ENCODE measurements around the gene DYNLT1. TPM values are rescaled to one million over a fixed set of nuclear protein-coding genes. Genes with fewer than 3 reads are reported as not detected.
"Not testable (repeated sequence)": the region's sequence is repeated elsewhere in the genome, so short reads cannot be mapped to it uniquely, and the experiment has no call there.

Gene DYNLT1
- total and polyA plus RNA-seq, 7 experiments from 2014 or later: 66.4 to 122 (median 81.6) TPM

DNA sequence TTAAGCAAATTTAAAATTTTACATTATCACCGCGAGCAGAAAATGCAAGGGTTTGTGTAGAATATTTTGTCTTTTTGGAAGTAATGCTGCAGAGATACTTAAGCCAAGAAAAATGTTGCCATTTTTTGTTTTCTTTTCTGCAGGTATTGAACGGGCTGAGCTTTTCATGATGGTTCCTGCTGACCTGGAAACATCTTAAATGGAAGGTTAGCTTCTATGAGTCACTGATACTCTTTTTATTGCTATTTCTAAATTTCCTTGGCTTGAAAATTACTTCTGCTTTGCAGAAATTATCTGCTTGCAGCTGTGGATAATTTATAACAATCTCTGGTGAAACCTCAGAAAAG is 18.0 kb upstream of the DYNLT1 start:
- peaks cover 13 to 33% (median 14%) of the 10 kb centered on the region in 3 experiments for H3K36me3 ChIP-seq (ENCODE audit: control insufficient read depth in 2 of 3, insufficient read depth in 3 of 3, low read length in 3 of 3)
- Mint-ChIP-seq H3K36me3 (peaks cover 0 to 40% (median 31%) of the 10 kb centered on the region in 5 donors), H3K9me3 (no peaks in the 10 kb centered on the region), H3K4me1 (peaks cover 5 to 72% (median 60%) of the 10 kb centered on the region in 7 donors), H3K4me3 (peak overlapping the region; percentile 48 to 96 (median 89)), H3K27ac (peak overlapping the region in 8 of 9 donors; percentile 85 to 100 (median 94)), H3K27me3 (no peaks in the 10 kb centered on the region)
- ChIA-PET CTCF (interaction anchor here (1.0 to 6.7 kb wide), 9 partner anchors 9 to 448 kb away, joined by 3 to 107 read pairs (median 4); no protein-coding TSS in a partner anchor), POLR2A (interaction anchor here (0.7 to 5.9 kb wide), 6 partner anchors 9 to 900 kb away, joined by 3 to 59 read pairs (median 8); partner anchors contain the start of gene DYNLT1)
- no peaks in the 10 kb centered on the region for H3K27me3 ChIP-seq (ENCODE audit: control insufficient read depth in 2 of 2, insufficient read depth in 2 of 2, low read length in 2 of 2)
- intact Hi-C loops (cut with micrococcal nuclease): loop anchor here in 1 of 2 donors (5.0 kb wide), 1 partner anchor 35 kb away; no protein-coding TSS in a partner anchor
- no peak overlapping the region for H3K4me3 ChIP-seq (ENCODE audit: low read length)
- no peak for DNase-seq
- no peak for ATAC-seq
- no peaks in the 10 kb centered on the region for H3K9me3 ChIP-seq (ENCODE audit: control insufficient read depth in 2 of 3, low read length in 3 of 3)
- H3K27ac ChIP-seq (ENCODE audit: low read depth, low read length): peak overlapping the region; percentile 75
- peaks cover 0 to 31% of the 10 kb centered on the region in 2 donors for H3K4me1 ChIP-seq (ENCODE audit: control insufficient read depth in 2 of 2, insufficient read depth in 2 of 2, low read length in 2 of 2)

DNA sequence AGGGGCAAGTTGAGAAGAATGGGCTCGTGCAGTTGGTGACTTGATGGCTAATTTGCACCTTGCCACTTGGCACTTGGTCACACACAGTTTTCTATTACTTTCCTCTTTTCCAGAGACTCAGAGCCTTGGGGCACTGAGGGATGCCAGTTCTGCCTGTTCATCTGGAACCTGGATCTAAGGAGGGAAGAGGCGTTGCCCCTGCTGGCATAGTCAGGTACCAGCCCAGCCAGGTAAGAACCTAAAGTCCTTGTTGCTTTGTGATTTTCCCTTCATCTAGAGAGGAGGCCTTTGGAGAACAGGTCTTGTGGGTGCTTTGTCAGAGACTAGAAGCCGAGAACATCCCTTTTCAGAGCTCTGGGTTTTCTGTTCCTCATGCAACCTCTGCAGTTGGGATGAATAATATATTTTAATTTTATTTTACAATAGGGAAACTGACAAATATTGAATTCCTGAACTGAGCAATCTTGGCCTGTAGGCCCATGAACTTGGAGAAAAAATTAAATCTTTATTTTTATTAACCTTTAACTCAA is 16.7 kb upstream of the DYNLT1 start:
- Mint-ChIP-seq H3K27me3 (no peaks in the 10 kb centered on the region), H3K9me3 (no peaks in the 10 kb centered on the region), H3K4me3 (peak overlapping the region in 5 of 10 donors; percentile 70 to 77 (median 75)), H3K4me1 (peaks cover 6 to 71% (median 55%) of the 10 kb centered on the region in 7 donors), H3K36me3 (peaks cover 0 to 33% (median 19%) of the 10 kb centered on the region in 5 donors), H3K27ac (peak overlapping the region in 7 of 9 donors; percentile 50 to 97 (median 93))
- DNase-seq (no peak), ATAC-seq (no peak)
- intact Hi-C loops (cut with micrococcal nuclease): loop anchor here (2.0 to 5.0 kb wide), 3 partner anchors 16 to 34 kb away; partner anchors contain the start of gene DYNLT1 (in 1 of the 2)
- Histone ChIP-seq H3K4me3 (ENCODE audit: low read length) (no peak overlapping the region), H3K9me3 (ENCODE audit: control insufficient read depth in 2 of 3, low read length in 3 of 3) (no peaks in the 10 kb centered on the region), H3K27ac (ENCODE audit: low read depth, low read length) (peak overlapping the region; percentile 54), H3K36me3 (ENCODE audit: control insufficient read depth in 2 of 3, insufficient read depth in 3 of 3, low read length in 3 of 3) (peaks cover 6 to 20% (median 10%) of the 10 kb centered on the region in 3 experiments), H3K4me1 (ENCODE audit: control insufficient read depth in 2 of 2, insufficient read depth in 2 of 2, low read length in 2 of 2) (peaks cover 0 to 30% of the 10 kb centered on the region in 2 donors), H3K27me3 (ENCODE audit: control insufficient read depth in 2 of 2, insufficient read depth in 2 of 2, low read length in 2 of 2) (no peaks in the 10 kb centered on the region)
- POLR2A ChIA-PET: interaction anchor here (0.6 to 5.9 kb wide), 5 partner anchors 16 to 301 kb away, joined by 4 to 59 read pairs (median 9); partner anchors contain the start of gene DYNLT1
- CTCF ChIA-PET: interaction anchor here (1.1 to 6.7 kb wide), 4 partner anchors 28 to 348 kb away, joined by 3 to 107 read pairs (median 4); no protein-coding TSS in a partner anchor

DNA sequence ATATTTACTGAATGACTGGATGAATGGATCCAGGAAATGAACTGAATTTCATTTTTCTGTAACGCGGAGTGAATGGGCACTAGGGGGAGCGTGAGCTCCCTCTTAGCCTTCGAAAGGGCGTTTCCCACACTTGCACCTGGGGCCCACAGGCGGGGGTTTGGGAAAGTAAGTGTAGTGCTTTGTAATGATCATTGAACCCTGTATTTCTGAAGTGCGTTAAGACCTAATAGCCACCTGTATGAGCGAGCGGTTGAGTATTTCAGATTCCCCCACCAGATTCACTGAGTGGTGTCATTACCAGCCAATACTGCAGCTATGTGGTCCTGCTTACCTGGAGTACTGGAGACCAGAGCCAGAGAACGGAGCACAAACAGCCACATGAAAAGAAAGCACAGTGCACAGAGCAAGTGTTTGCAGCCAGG is 15.8 kb upstream of the DYNLT1 start:
- Histone ChIP-seq H3K9me3 (ENCODE audit: control insufficient read depth in 2 of 3, low read length in 3 of 3) (no peaks in the 10 kb centered on the region), H3K4me3 (ENCODE audit: low read length) (no peak overlapping the region), H3K4me1 (ENCODE audit: control insufficient read depth in 2 of 2, insufficient read depth in 2 of 2, low read length in 2 of 2) (peaks cover 9 to 36% of the 10 kb centered on the region in 2 donors), H3K27ac (ENCODE audit: low read depth, low read length) (peak overlapping the region; percentile 54), H3K36me3 (ENCODE audit: control insufficient read depth in 2 of 3, insufficient read depth in 3 of 3, low read length in 3 of 3) (peaks cover under 1 to 11% (median 8%) of the 10 kb centered on the region in 3 experiments), H3K27me3 (ENCODE audit: control insufficient read depth in 2 of 2, insufficient read depth in 2 of 2, low read length in 2 of 2) (no peaks in the 10 kb centered on the region)
- Mint-ChIP-seq H3K27me3 (no peaks in the 10 kb centered on the region), H3K9me3 (no peaks in the 10 kb centered on the region), H3K4me1 (peaks cover 15 to 76% (median 62%) of the 10 kb centered on the region in 7 donors), H3K27ac (peak overlapping the region; percentile 29 to 97 (median 90)), H3K36me3 (peaks cover 0 to 42% (median 16%) of the 10 kb centered on the region in 5 donors), H3K4me3 (peak overlapping the region; percentile 25 to 77 (median 70))
- POLR2A ChIA-PET: interaction anchor here (0.7 to 5.9 kb wide), 7 partner anchors 10 to 83 kb away, joined by 3 to 59 read pairs (median 3); partner anchors contain the start of gene DYNLT1
- intact Hi-C loops (cut with micrococcal nuclease): loop anchor here (1.0 to 5.0 kb wide), 7 partner anchors 16 to 439 kb away; partner anchors contain the start of gene DYNLT1 (in 1 of the 2)
- peak in 7 of 9 donors; percentile 62 to 82 (median 78) for DNase-seq
- ATAC-seq: peak; percentile 80
- CTCF ChIA-PET: interaction anchor here (0.6 to 6.7 kb wide), 16 partner anchors 9 to 446 kb away, joined by 3 to 107 read pairs (median 4); partner anchors contain the start of genes DYNLT1 and SYTL3

DNA sequence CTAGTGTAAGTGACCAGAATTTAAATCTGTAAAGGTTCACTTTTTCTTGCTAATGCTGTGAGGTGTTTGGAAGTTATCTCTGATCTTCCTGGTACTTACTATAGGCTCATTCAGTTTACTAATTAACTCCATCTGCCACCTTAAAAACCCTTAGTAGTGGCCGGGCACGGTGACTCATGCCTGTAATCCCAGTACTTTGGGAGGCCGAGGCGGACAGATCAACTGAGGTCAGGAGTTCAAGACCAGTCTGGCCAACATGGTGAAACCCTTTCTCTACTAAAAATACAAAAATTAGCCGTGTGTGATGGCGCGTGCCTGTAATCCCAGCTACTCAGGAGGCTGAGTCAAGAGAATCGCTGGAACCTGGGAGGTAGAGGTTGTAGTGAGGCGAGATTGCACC is 12.4 kb upstream of the DYNLT1 start:
- H3K4me1 Mint-ChIP-seq: peaks cover 33 to 81% (median 74%) of the 10 kb centered on the region in 7 donors
- H3K9me3 Mint-ChIP-seq; H3K27me3 Mint-ChIP-seq; DNase-seq; H3K36me3 ChIP-seq (ENCODE audit: control insufficient read depth in 2 of 3, insufficient read depth in 3 of 3, low read length in 3 of 3); CTCF ChIA-PET; H3K4me3 ChIP-seq (ENCODE audit: low read length); H3K9me3 ChIP-seq (ENCODE audit: control insufficient read depth in 2 of 3, low read length in 3 of 3); POLR2A ChIA-PET; H3K27ac ChIP-seq (ENCODE audit: low read depth, low read length); ATAC-seq; H3K27me3 ChIP-seq (ENCODE audit: control insufficient read depth in 2 of 2, insufficient read depth in 2 of 2, low read length in 2 of 2): not testable (repeated sequence)
- peaks cover 0 to 56% (median 7%) of the 10 kb centered on the region in 5 donors for H3K36me3 Mint-ChIP-seq
- H3K4me1 ChIP-seq (ENCODE audit: control insufficient read depth in 2 of 2, insufficient read depth in 2 of 2, low read length in 2 of 2): peaks cover 33 to 57% of the 10 kb centered on the region in 2 donors
- peak overlapping the region in 8 of 9 donors; percentile 13 to 100 (median 68) for H3K27ac Mint-ChIP-seq
- H3K4me3 Mint-ChIP-seq: peak overlapping the region in 2 of 10 donors; percentile 19 to 40
- intact Hi-C loops (cut with micrococcal nuclease): loop anchor here in 1 of 2 donors (10.0 kb wide), 1 partner anchor 772 kb away; no protein-coding TSS in a partner anchor

DNA sequence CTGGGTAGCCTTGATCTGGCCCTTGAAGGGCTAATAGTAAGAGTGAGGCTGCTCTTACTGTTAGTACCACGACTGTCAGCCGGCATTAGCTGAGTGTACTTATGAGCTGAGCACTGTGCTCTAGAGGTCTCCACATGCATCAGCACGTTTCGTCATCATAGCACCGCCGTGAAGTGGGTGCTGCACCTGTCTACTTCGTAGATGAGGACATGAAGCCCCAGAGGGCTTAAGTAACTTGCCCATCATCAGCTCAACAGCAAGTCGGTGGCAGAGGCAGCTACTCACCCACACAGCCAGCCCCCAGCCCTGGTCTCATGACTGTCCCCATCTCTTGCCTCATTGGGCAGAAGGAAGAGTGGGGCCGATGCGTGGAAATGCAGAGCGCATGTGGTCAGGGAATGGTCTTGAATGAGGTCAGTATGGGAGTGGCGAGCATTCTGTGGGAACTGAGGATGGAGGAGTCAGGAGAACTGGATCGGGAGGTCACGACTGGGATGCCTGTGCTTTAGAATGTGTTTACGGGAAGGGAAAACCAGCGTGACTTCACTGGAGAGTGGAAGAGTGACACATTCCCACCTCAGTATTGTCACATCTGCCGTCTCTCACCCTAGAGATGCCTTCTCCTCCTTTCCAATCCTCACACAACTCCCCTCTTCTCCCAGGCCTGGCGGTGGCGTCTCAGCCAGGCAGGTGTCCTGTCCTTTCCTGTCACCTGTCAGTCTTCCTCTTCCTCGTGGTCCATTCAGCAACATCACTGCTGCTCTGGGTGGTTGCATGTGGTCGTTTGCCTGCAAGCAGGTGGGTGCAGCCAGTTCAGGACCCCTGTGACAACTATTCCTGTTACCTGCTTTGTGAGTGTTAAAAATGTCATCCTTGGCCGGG is 11.3 kb upstream of the DYNLT1 start:
- H3K4me1 Mint-ChIP-seq: peaks cover 36 to 82% (median 76%) of the 10 kb centered on the region in 7 donors
- H3K9me3 ChIP-seq (ENCODE audit: control insufficient read depth in 2 of 3, low read length in 3 of 3): no peaks in the 10 kb centered on the region
- POLR2A ChIA-PET: interaction anchor here (0.6 to 4.4 kb wide), 4 partner anchors 12 to 120 kb away, joined by 3 to 78 read pairs (median 4); partner anchors contain the start of gene DYNLT1
- peaks cover 0 to 4% (median 0%) of the 10 kb centered on the region in 11 donors for H3K9me3 Mint-ChIP-seq
- CTCF ChIA-PET: interaction anchor here (3.9 kb wide), 1 partner anchor 11 kb away, joined by 15 read pairs; the partner anchor contains the start of gene DYNLT1
- H3K36me3 ChIP-seq (ENCODE audit: control insufficient read depth in 2 of 3, insufficient read depth in 3 of 3, low read length in 3 of 3): no peaks in the 10 kb centered on the region
- peak overlapping the region; percentile 29 for H3K4me3 ChIP-seq (ENCODE audit: low read length)
- no peaks in the 10 kb centered on the region for H3K27me3 ChIP-seq (ENCODE audit: control insufficient read depth in 2 of 2, insufficient read depth in 2 of 2, low read length in 2 of 2)
- ATAC-seq (no peak), DNase-seq (no peak)
- peak overlapping the region; percentile 96 for H3K27ac ChIP-seq (ENCODE audit: low read depth, low read length)
- intact Hi-C loops (cut with micrococcal nuclease): loop anchor here in 1 of 2 donors (10.0 kb wide), 1 partner anchor 771 kb away; no protein-coding TSS in a partner anchor
- peak overlapping the region; percentile 71 to 88 (median 82) for H3K4me3 Mint-ChIP-seq
- H3K27ac Mint-ChIP-seq: peak overlapping the region; percentile 85 to 100 (median 99)
- H3K27me3 Mint-ChIP-seq: no peaks in the 10 kb centered on the region
- H3K4me1 ChIP-seq (ENCODE audit: control insufficient read depth in 2 of 2, insufficient read depth in 2 of 2, low read length in 2 of 2): peaks cover 37 to 53% of the 10 kb centered on the region in 2 donors
- peaks cover 0 to 62% (median 5%) of the 10 kb centered on the region in 5 donors for H3K36me3 Mint-ChIP-seq

Measured in naive thymus-derived CD4-positive, alpha-beta T cell (primary cell).